ENCODE measurements around the gene TEAD4. TPM values are rescaled to one million over a fixed set of nuclear protein-coding genes. Genes with fewer than 3 reads are reported as not detected.
A peak's percentile ranks its signal among the peaks of the same experiment; 100 is the strongest.

The TEAD4 gene
- total RNA-seq, 2 donors from 2014 or later: 35.7 to 82.5 TPM

DNA sequence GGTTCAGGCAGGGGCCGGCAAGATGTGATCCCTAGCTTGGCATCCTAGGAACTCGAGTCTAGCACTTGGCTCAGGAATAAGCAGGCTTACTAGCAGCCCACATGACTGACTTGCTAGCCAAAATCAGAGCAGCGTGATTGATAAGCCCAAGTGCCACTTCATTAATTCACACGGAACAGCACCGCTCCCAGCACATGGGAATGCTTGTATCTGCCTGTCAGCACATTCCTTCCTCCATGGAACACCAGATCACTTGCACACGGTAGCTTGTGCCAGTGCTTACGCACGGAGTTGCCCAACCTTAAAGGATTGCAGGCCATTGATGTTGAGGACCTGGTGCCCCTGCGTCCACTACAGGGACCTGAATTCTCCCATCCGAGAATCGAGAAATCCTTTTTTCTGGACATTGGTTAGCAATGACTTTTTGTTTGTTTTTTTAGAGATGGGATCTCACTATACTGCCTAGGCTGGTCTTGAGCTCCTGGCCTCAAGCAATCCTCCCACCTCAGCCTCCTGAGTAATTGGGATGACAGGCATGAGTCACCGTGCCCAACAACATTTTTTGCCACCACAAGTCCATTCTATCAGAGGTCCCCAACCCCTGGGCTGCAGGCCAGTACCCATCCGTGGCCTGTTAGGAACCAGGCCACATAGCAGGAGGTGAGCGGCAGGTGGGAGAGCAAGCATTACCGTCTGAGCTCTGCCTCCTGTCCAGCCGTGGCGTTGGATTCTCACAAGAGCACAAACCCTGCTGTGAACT is 87.4 kb downstream of the TEAD4 start:
- Mint-ChIP-seq H3K4me1 (peaks cover 9% of the 10 kb centered on the region), H3K4me3 (no peak overlapping the region), H3K9me3 (no peaks in the 10 kb centered on the region), H3K36me3 (ENCODE audit: low read depth) (peaks cover 15% of the 10 kb centered on the region), H3K27ac (no peak overlapping the region), H3K27me3 (ENCODE audit: insufficient read depth) (peaks cover 14% of the 10 kb centered on the region)
- H3K9ac ChIP-seq (ENCODE audit: extremely low read depth, low read length, poor library complexity, severe bottlenecking): no peak overlapping the region
- peaks cover 5% of the 10 kb centered on the region for H3K4me1 ChIP-seq (ENCODE audit: control insufficient read depth, insufficient read depth, low read length)
- DNase-seq: no peak
- H3K4me3 ChIP-seq (ENCODE audit: low read length): no peak overlapping the region
- 88 to 96% methylated on average over 13 to 17 of the region's 17 CpGs for WGBS, 2 experiments (ENCODE audit: insufficient coverage in 1 of 2, insufficient read length in 1 of 2)
- H3K36me3 ChIP-seq (ENCODE audit: control insufficient read depth, insufficient read depth, low read length): peaks cover 10% of the 10 kb centered on the region
- TF ChIP-seq, protein P1, sequence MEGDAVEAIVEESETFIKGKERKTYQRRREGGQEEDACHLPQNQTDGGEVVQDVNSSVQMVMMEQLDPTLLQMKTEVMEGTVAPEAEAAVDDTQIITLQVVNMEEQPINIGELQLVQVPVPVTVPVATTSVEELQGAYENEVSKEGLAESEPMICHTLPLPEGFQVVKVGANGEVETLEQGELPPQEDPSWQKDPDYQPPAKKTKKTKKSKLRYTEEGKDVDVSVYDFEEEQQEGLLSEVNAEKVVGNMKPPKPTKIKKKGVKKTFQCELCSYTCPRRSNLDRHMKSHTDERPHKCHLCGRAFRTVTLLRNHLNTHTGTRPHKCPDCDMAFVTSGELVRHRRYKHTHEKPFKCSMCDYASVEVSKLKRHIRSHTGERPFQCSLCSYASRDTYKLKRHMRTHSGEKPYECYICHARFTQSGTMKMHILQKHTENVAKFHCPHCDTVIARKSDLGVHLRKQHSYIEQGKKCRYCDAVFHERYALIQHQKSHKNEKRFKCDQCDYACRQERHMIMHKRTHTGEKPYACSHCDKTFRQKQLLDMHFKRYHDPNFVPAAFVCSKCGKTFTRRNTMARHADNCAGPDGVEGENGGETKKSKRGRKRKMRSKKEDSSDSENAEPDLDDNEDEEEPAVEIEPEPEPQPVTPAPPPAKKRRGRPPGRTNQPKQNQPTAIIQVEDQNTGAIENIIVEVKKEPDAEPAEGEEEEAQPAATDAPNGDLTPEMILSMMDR (conservative IDR thresholded peaks at IDR 0.05): no peak
- H3K27me3 ChIP-seq (ENCODE audit: control insufficient read depth, insufficient read depth, low read length, poor library complexity, severe bottlenecking): no peaks in the 10 kb centered on the region
- H3K27ac ChIP-seq (ENCODE audit: low read depth, low read length): no peak overlapping the region
- H3K9me3 ChIP-seq (ENCODE audit: control insufficient read depth, low read length): no peaks in the 10 kb centered on the region

- Histone ChIP-seq H3K4me3 (ENCODE audit: low read length) (no peak overlapping the region), H3K9me3 (ENCODE audit: control insufficient read depth, low read length) (no peaks in the 10 kb centered on the region), H3K27me3 (ENCODE audit: control insufficient read depth, insufficient read depth, low read length, poor library complexity, severe bottlenecking) (no peaks in the 10 kb centered on the region), H3K4me1 (ENCODE audit: control insufficient read depth, insufficient read depth, low read length) (no peaks in the 10 kb centered on the region), H3K36me3 (ENCODE audit: control insufficient read depth, insufficient read depth, low read length) (no peaks in the 10 kb centered on the region), H3K27ac (ENCODE audit: low read depth, low read length) (no peak overlapping the region), H3K9ac (ENCODE audit: extremely low read depth, low read length, poor library complexity, severe bottlenecking) (no peak overlapping the region)
- TF ChIP-seq, protein P1 (conservative IDR thresholded peaks at IDR 0.05): no peak
- no peak overlapping the region for H3K27ac Mint-ChIP-seq
- H3K4me3 Mint-ChIP-seq: no peak overlapping the region
- 52 to 65% methylated on average over 3 to 8 of the region's 8 CpGs for WGBS, 2 experiments (ENCODE audit: insufficient coverage in 1 of 2, insufficient read length in 1 of 2)
- H3K36me3 Mint-ChIP-seq (ENCODE audit: low read depth): peaks cover 11% of the 10 kb centered on the region
- peak; percentile 75 for DNase-seq
- peaks cover 5% of the 10 kb centered on the region for H3K4me1 Mint-ChIP-seq
- H3K9me3 Mint-ChIP-seq: no peaks in the 10 kb centered on the region
- H3K27me3 Mint-ChIP-seq (ENCODE audit: insufficient read depth): peaks cover 16% of the 10 kb centered on the region
These were observed 88.8 kb downstream of the TEAD4 start for GRCh38 chr12:3047961-3048360.

DNA sequence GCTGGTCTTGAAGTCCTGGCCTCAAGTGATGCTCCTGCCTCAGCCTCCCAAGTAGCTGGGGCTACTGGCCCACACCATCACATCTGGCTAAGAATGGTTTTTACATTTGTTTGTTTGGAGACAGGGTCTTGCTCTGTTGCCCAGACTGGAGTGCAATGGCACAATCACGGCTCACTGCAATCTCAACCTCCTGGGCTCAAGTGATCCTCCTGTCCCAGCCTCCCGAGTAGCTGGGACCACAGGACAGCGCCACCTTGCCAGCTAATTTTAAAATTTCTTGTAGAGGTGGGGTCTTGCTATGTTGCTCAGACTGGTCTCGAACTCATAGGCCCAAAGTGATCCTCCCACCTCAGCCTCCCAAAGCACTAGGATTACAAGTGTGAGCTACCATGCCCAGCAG is 89.3 kb downstream of the TEAD4 start:
- Histone ChIP-seq H3K9me3 (ENCODE audit: control insufficient read depth, low read length) (no peaks in the 10 kb centered on the region), H3K4me1 (ENCODE audit: control insufficient read depth, insufficient read depth, low read length) (no peaks in the 10 kb centered on the region), H3K9ac (ENCODE audit: extremely low read depth, low read length, poor library complexity, severe bottlenecking) (no peak overlapping the region), H3K27me3 (ENCODE audit: control insufficient read depth, insufficient read depth, low read length, poor library complexity, severe bottlenecking) (no peaks in the 10 kb centered on the region), H3K4me3 (ENCODE audit: low read length) (no peak overlapping the region), H3K27ac (ENCODE audit: low read depth, low read length) (no peak overlapping the region), H3K36me3 (ENCODE audit: control insufficient read depth, insufficient read depth, low read length) (no peaks in the 10 kb centered on the region)
- TF ChIP-seq, protein P1 (conservative IDR thresholded peaks at IDR 0.05): no peak
- Mint-ChIP-seq H3K27me3 (ENCODE audit: insufficient read depth) (peaks cover 16% of the 10 kb centered on the region), H3K9me3 (no peaks in the 10 kb centered on the region), H3K4me1 (peaks cover 5% of the 10 kb centered on the region), H3K4me3 (no peak overlapping the region), H3K36me3 (ENCODE audit: low read depth) (peaks cover 11% of the 10 kb centered on the region), H3K27ac (no peak overlapping the region)
- 87 to 90% methylated on average over 4 of the region's 4 CpGs for WGBS, 2 experiments (ENCODE audit: insufficient coverage in 1 of 2, insufficient read length in 1 of 2)
- DNase-seq: no peak
